Left renal cortex interstitium (tissue), 4 donors: Measurements from ENCODE around the gene TBC1D4. TPM values are rescaled to one million over a fixed set of nuclear protein-coding genes. Genes with fewer than 3 reads are reported as not detected.

Experiments
- polyA plus RNA-seq, 4 donors: library from polyadenylated mRNA; unstranded; fragments of 120-200 nt; gene quantifications; one replicate each; pipeline ENCODE4 v1.2.1, GENCODE V29; 2013; ENCODE audit not compliant: insufficient read length in 4 of 4

TBC1D4 gene
- polyA plus RNA-seq, 4 donors, result 49.4 to 66.5 (median 53.9) TPM

Other genes with a start within 250 kb of the TBC1D4 start
- gene COMMD6, start 55.7 kb upstream of the TBC1D4 start, polyA plus RNA-seq, result 100 to 1,000 TPM; 221 to 309 (median 253) TPM
- 10 to 100 TPM; 29.3 to 39.6 (median 32.1) TPM for gene UCHL3, start 67.6 kb upstream of the TBC1D4 start, polyA plus RNA-seq
- gene LMO7, start 154.2 kb upstream of the TBC1D4 start, polyA plus RNA-seq, result 100 to 1,000 TPM in 1 of 4 donors, 10 to 100 TPM in 3; 57.8 to 109 (median 88.7) TPM